K562 (cell line): ENCODE data around the gene ACSM6. TPM values are rescaled to one million over a fixed set of nuclear protein-coding genes. Genes with fewer than 3 reads are reported as not detected.

Experiments
- ATF7 ChIP-seq: fragments of 450-650 bp; IDR thresholded peaks from 2 replicates; pipeline ENCODE4 v1.7.1; 2014; ENCODE audit warnings: mild to moderate bottlenecking, moderate library complexity
- BACH1 ChIP-seq: fragments of 200-800 bp; sonication (Bioruptor generic); IDR thresholded peaks from 2 replicates; pipeline ENCODE4 v1.6.1; 2016; ENCODE audit warnings: missing genetic modification characterization, missing compliant biosample characterization
- BRD4 ChIP-seq: fragments of 200-600 bp; sonication (generic); IDR thresholded peaks from 2 replicates; pipeline ENCODE4 v1.6.1; 2017; ENCODE audit warnings: inconsistent platforms
- E2F4 ChIP-seq: sonication (generic); formaldehyde crosslinking; IDR thresholded peaks from 2 replicates; pipeline ENCODE4 v1.8.0; 2022; ENCODE audit warnings: mild to moderate bottlenecking, low read depth, missing genetic modification reagents
- ELK3 ChIP-seq: fragments of 450-650 bp; formaldehyde crosslinking; IDR thresholded peaks from 2 replicates; pipeline ENCODE4 v1.4.0; 2020; ENCODE audit warnings: mild to moderate bottlenecking
- HMG20B ChIP-seq: fragments of 250-450 bp; sonication (Bioruptor Pico); IDR thresholded peaks from 2 replicates; pipeline ENCODE4 v1.5.0; 2021; ENCODE audit warnings: mild to moderate bottlenecking
- NCOR1 ChIP-seq: fragments of 450-650 bp; IDR thresholded peaks from 2 replicates; pipeline ENCODE4 v1.6.1; 2016; ENCODE audit warnings: mild to moderate bottlenecking, moderate library complexity
- NEUROD1 ChIP-seq: fragments of 150-350 bp; IDR thresholded peaks from 2 replicates; pipeline ENCODE4 v1.6.1; 2014; ENCODE audit warnings: borderline replicate concordance, low read length, low read depth; ENCODE audit not compliant: partially characterized antibody
- NFIC ChIP-seq: fragments of 450-650 bp; IDR thresholded peaks from 2 replicates; pipeline ENCODE4 v1.6.1; 2017; ENCODE audit warnings: mild to moderate bottlenecking, inconsistent platforms
- PHB ChIP-seq: fragments of 250-450 bp; sonication (Bioruptor Pico); IDR thresholded peaks from 2 replicates; pipeline ENCODE4 v1.5.0; 2021
- PTBP1 ChIP-seq: fragments of 200-400 bp; formaldehyde crosslinking; IDR thresholded peaks from 2 replicates; pipeline ENCODE4 v1.6.1; 2017; ENCODE audit warnings: low read depth, low read length
- SETDB1 ChIP-seq: IDR thresholded peaks from one replicate; pipeline ENCODE4 v1.6.1; 2012; ENCODE audit warnings: low read length, control low read depth, inconsistent platforms
- SMAD4 ChIP-seq: fragments of 250-450 bp; sonication (Bioruptor Pico); conservative IDR thresholded peaks from 2 replicates; pipeline ENCODE4 v1.8.0; 2021; ENCODE audit warnings: inconsistent platforms, mild to moderate bottlenecking, moderate library complexity
- SMARCB1 ChIP-seq: IDR thresholded peaks from 2 replicates; pipeline ENCODE4 v1.6.1; 2011; ENCODE audit warnings: improper control_type of control experiment, low read depth; ENCODE audit not compliant: insufficient read length
- SOX6 ChIP-seq: fragments of 450-650 bp; IDR thresholded peaks from 2 replicates; pipeline ENCODE4 v1.6.1; 2014; ENCODE audit warnings: mild to moderate bottlenecking
- VEZF1 ChIP-seq: fragments of 200-800 bp; sonication (Bioruptor generic); IDR thresholded peaks from 2 replicates; pipeline ENCODE4 v1.6.1; 2017; ENCODE audit warnings: missing genetic modification characterization, missing compliant biosample characterization
- WHSC1 ChIP-seq: IDR thresholded peaks from one replicate; pipeline ENCODE4 v1.6.1; 2012; ENCODE audit warnings: low read length, control low read depth, inconsistent platforms
- XRCC3 ChIP-seq: fragments of 450-650 bp; IDR thresholded peaks from 2 replicates; pipeline ENCODE4 v1.6.1; 2017; ENCODE audit warnings: mild to moderate bottlenecking, moderate library complexity
- ZBTB7A ChIP-seq: IDR thresholded peaks from 2 replicates; pipeline ENCODE4 v1.6.1; 2011; ENCODE audit warnings: low read depth, mild to moderate bottlenecking, low read length, moderate library complexity, borderline replicate concordance; ENCODE audit not compliant: control insufficient read depth
- ZNF133 ChIP-seq: fragments of 250-450 bp; sonication (Bioruptor Pico); IDR thresholded peaks from 2 replicates; pipeline ENCODE4 v1.4.0; 2020; ENCODE audit warnings: mild to moderate bottlenecking
- ZNF253 ChIP-seq: fragments of 250-450 bp; sonication (Bioruptor Pico); conservative IDR thresholded peaks from 2 replicates; pipeline ENCODE4 v1.6.1; 2021; ENCODE audit warnings: mild to moderate bottlenecking
- ZSCAN32 ChIP-seq: fragments of 450-650 bp; formaldehyde crosslinking; IDR thresholded peaks from 2 replicates; pipeline ENCODE4 v1.4.0; 2020; ENCODE audit warnings: mild to moderate bottlenecking, moderate library complexity
- polyA plus RNA-seq, 8 experiments: library from polyadenylated mRNA; depleted of rRNA in 4 of 8; stranded (reverse) in 5 of 8; unstranded in 3 of 8; fragments of >200 nt; fragmentation: Nextera tagmentation in 2 of 8; fragmentation: Illumina TruSeq in 1 of 8; extraction: Ambion mirVana in 2 of 8; extraction: Trizol in 1 of 8; gene quantifications; 2 replicates each; pipeline versions ENCODE4 v1.2.1 to v1.2.3, GENCODE V29; 2011 to 2014; ENCODE audit warnings: inconsistent platforms in 1 of 8, missing spikeins in 1 of 8
- total RNA-seq, 7 experiments: library from RNA; depleted of rRNA in 6 of 7; stranded (reverse); fragments of >200 nt in 6 of 7; fragmentation: Illumina TruSeq in 2 of 7; extraction: Trizol in 2 of 7; gene quantifications; 2 replicates each; pipeline versions ENCODE4 v1.2.1 to v1.2.3, GENCODE V29; 2011 to 2021; ENCODE audit warnings: low replicate concordance in 1 of 7
- TF ChIP-seq, protein P1 (sequence below): sonication (generic); formaldehyde crosslinking; IDR thresholded peaks from 2 replicates; pipeline ENCODE4 v1.8.1; 2023; ENCODE audit warnings: mild to moderate bottlenecking, missing genetic modification reagents
- TF ChIP-seq, protein P2 (sequence below): fragments of 250-450 bp; sonication (Bioruptor Pico); IDR thresholded peaks from 2 replicates; pipeline ENCODE4 v1.9.0; 2021; ENCODE audit warnings: mild to moderate bottlenecking, inconsistent platforms

Gene ACSM6
- total and polyA plus RNA-seq, 9 of the 15 experiments (the other 6 are each of a cell fraction or from before 2014, with no cell fraction given) = not detected

- TF ChIP-seq ELK3 (CRISPR knock-in tag) (no peak), SMARCB1 (no peak), SOX6 (peak; percentile 87), E2F4 (CRISPR knock-in tag) (no peak), NEUROD1 (no peak), HMG20B (no peak), PTBP1 (no peak), BRD4 (no peak), BACH1 (tag) (no peak), ATF7 (peak; percentile 84), ZNF253 (CRISPR knock-in tag) (no peak), SMAD4 (CRISPR knock-in tag) (peak; percentile 46; the same call in 1 of the 2 replicates), ZSCAN32 (CRISPR knock-in tag) (no peak), NFIC (no peak), ZNF133 (CRISPR knock-in tag) (no peak), VEZF1 (peak; percentile 16; the same call in 1 of the 2 replicates), ZBTB7A (no peak), XRCC3 (no peak), NCOR1 (no peak), WHSC1 (no peak), SETDB1 (no peak), PHB (CRISPR knock-in tag) (no peak)
- TF ChIP-seq, protein P1, sequence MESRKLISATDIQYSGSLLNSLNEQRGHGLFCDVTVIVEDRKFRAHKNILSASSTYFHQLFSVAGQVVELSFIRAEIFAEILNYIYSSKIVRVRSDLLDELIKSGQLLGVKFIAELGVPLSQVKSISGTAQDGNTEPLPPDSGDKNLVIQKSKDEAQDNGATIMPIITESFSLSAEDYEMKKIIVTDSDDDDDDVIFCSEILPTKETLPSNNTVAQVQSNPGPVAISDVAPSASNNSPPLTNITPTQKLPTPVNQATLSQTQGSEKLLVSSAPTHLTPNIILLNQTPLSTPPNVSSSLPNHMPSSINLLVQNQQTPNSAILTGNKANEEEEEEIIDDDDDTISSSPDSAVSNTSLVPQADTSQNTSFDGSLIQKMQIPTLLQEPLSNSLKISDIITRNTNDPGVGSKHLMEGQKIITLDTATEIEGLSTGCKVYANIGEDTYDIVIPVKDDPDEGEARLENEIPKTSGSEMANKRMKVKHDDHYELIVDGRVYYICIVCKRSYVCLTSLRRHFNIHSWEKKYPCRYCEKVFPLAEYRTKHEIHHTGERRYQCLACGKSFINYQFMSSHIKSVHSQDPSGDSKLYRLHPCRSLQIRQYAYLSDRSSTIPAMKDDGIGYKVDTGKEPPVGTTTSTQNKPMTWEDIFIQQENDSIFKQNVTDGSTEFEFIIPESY (CRISPR knock-in tag) = no peak
- TF ChIP-seq, protein P2, sequence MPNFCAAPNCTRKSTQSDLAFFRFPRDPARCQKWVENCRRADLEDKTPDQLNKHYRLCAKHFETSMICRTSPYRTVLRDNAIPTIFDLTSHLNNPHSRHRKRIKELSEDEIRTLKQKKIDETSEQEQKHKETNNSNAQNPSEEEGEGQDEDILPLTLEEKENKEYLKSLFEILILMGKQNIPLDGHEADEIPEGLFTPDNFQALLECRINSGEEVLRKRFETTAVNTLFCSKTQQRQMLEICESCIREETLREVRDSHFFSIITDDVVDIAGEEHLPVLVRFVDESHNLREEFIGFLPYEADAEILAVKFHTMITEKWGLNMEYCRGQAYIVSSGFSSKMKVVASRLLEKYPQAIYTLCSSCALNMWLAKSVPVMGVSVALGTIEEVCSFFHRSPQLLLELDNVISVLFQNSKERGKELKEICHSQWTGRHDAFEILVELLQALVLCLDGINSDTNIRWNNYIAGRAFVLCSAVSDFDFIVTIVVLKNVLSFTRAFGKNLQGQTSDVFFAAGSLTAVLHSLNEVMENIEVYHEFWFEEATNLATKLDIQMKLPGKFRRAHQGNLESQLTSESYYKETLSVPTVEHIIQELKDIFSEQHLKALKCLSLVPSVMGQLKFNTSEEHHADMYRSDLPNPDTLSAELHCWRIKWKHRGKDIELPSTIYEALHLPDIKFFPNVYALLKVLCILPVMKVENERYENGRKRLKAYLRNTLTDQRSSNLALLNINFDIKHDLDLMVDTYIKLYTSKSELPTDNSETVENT = no peak
Observed at GRCh38 chr10:95260397-95260881, 66.4 kb downstream of the ACSM6 start (continued).
